SK-N-MC (cell line): ENCODE data around the gene COL6A1.

ENCODE experiments used
- EZH2 ChIP-seq: fragments of 200-600 bp; sonication (generic); IDR thresholded peaks from one replicate; pipeline ENCODE4 v1.6.1; 2017; ENCODE audit warnings: antibody characterized with exemption
- FOXP2 ChIP-seq: optimal IDR thresholded peaks from 2 replicates; pipeline ENCODE3; 2011; ENCODE audit warnings: mild to moderate bottlenecking, moderate library complexity; ENCODE audit not compliant: insufficient read depth; ENCODE audit errors: extremely low read length, control extremely low read depth
- POLR2AphosphoS5 ChIP-seq: IDR thresholded peaks from 2 replicates; pipeline ENCODE4 v1.6.1; 2012; ENCODE audit warnings: mild to moderate bottlenecking, low read depth, low read length, borderline replicate concordance

DNA sequence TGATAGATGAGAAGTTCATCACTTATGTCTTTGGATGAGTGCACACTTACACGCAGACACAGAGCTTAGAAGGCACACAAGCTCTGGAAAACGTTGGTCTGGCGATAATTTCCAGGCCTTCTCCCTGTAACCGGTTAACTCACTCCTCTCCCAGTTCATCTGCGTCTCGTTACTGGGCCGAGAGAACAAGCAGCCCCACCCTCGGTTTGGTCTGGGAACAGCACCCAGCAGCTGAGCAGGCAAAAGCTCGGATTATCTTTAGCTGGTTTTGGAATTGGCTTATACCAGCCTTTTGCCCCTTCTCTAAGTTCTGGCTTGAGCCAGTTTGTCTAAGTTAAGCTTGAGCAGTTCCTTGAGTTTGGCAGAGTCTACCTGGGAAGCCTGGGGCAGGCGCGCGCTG is 27.3 kb upstream of the COL6A1 start:
- TF ChIP-seq POLR2AphosphoS5 (no peak), EZH2 (no peak), FOXP2 (no peak)
